SIG-M5 treated with dmso at 0.1 percent for 504 hours (cell line): ENCODE results near the gene TMEM123.
A peak's percentile ranks its signal among the peaks of the same experiment; 100 is the strongest.

Source experiments
- DNase-seq: peaks from one replicate; lab custom pipeline; 2025; ENCODE audit not compliant: unreplicated experiment; lab: John Stamatoyannopoulos, UW

TMEM123 gene

DNA sequence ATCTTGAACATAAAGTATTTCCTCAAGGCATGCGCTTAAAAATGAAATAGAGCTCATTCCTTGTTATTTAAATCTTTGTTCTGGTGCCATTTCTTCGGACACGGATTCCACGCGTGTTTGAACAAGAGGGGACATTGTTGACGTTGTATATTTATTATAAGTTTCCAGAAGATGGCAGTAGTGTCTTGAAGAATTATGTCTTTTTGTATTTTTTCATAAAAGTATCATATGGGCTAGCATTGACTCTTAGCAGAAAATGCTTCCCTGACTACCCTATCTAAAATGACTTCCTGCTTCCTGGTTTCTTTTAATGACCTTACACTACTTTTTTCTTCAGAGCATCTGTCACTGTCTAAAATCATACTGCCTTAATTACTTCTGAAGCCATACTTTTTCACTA lies 85.2 kb downstream of the TMEM123 start:
- peak; percentile 19 for DNase-seq

DNA sequence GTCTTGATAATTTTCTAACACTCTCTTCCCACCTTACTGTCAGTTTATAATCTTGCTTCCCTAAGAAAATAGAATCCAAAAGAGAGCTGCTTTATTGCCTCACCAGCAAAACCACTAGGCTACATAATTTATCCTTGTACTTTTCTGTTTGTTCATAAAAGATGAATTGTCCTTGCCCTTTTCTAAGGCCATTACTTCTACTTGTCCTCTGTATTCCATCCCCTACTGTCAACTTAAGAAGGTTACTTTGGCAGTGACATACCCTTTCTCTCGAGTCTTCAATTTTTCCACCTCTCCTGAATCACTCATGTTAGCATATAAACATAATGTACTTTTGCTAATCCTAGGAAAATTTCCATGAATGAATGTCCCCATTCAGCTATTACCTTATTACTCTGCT lies 87.6 kb downstream of the TMEM123 start:
- DNase-seq = no peak

DNA sequence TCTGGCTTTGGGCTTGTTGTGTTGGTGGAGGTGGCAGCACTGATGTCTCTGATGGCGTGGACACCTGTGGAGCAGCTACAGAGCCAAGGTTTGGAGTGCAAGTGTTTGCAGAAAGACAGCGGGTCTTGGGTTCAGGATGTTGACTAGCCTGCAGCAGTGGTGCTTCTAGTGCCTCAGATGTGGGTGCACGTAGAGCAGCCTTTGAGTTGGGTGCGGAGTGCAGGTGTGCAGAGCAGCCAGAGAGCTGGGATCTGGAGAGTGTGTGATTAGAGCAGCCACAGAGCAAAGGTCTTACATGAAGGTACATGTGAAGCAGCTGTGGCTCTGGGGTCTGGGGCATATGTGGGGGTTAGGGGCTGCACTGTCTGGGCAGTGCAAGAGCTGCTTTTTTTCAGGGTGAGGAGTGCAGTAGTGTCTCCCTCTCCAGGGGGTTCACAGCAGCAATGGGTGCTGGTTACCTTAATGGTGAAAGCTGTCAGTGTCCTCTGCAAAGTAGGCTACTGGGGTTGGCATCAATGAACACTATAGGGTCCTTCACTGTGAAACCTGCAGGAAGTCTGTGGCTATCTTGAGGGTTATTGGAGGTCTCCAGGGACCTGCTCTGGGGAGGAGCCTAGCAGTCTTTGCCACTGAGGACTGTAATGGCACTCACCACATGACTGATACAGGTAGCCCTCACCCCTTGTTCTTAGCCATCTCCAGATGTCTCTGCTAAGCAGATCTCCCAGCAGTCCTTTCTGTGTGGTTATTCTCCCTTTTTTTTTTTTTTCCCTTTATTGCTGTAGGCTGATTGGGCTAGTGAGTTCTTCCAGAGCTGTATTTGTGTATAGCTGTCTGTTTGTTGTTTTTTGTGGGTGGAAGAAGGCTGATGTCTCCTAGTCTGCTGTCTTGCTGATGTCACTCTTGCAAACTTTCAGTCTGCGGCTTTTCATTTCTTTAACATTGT lies 91.2 kb downstream of the TMEM123 start:
- DNase-seq = no peak

DNA sequence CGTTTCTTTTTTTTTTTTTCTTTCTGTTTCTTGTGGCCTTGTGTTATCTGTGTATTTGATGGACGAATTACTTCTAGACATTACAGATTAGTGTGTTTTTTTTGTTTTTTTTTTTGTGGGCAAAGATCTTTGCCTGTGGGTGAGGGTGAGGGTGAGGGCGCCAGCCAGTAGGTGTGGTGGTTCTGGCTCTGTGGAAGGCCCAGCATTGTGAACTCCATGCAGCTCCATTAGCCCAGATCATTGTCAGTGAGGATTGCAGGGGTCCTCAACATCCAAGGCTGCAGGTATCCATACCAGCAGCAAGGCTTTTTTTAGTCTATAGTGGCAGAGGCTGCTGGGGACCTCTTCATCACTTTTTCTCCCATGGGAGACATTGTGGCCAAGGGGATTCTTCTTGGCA lies 91.9 kb downstream of the TMEM123 start:
- no peak for DNase-seq

DNA sequence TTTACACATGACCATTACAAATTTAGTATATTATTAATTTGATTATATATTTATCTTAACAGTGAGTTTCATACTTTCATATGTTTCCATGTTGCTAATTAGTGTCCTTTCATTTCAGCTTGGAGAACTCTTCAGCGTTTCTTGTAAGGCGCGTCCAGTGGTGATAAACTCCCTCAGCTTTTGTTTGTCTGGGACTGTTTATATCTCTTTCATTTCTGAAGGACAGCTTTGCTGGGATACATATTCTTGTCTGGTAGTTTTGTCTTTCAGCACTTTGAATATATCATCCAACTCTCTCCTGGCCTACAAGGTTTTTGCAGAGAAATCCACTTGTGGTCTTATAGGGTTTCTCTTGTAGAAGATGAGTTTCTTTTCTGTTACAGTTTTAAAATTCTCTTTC lies 93.2 kb downstream of the TMEM123 start:
- DNase-seq = no peak

- DNase-seq = no peak
These were observed 95.4 kb downstream of the TMEM123 start for GRCh38 chr11:102357116-102357515.

DNA sequence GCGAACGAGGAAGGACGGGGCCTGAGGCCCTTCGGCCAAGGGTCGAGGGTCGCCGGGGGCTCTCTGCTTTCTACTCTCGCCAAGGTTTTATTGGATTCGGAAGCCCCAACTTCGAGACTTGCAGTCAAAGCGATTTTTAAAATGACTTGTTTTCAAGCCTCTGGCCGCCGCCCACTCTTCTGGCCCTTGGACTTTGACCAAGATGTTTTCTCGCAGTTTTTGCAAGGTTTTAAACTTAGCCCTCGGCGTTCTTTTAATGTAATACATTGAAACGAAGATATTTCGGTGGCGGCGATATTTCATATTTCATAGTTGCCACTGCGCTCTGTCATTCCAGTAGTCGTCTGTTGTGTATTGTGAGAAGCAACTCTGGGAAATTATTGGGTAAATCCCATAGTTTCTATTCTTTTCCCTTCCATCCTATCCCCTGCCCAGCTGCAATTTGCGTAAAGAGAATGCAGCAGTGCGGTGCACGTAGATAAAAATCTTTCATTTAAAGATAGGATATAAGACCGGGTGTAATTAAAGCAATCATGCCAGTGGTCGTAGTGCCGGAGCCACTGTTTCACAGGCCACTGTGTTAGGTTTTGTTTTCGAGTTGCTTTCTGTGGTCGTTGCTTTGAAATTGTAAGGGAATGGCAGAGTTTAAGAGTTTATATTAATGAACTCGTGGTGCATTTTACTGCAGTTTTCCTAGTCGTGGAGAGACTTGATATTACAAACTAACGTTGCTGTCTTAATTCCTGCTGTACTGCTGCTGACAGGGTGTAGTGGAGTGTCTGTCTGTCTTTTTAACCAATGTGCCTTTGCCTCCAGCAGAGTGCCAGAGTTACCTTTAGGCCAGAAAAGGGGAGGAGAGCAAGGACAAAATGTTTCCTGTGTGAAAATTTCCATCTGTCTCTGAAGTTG lies 104.8 kb downstream of the TMEM123 start:
- DNase-seq = peak; percentile 41

DNA sequence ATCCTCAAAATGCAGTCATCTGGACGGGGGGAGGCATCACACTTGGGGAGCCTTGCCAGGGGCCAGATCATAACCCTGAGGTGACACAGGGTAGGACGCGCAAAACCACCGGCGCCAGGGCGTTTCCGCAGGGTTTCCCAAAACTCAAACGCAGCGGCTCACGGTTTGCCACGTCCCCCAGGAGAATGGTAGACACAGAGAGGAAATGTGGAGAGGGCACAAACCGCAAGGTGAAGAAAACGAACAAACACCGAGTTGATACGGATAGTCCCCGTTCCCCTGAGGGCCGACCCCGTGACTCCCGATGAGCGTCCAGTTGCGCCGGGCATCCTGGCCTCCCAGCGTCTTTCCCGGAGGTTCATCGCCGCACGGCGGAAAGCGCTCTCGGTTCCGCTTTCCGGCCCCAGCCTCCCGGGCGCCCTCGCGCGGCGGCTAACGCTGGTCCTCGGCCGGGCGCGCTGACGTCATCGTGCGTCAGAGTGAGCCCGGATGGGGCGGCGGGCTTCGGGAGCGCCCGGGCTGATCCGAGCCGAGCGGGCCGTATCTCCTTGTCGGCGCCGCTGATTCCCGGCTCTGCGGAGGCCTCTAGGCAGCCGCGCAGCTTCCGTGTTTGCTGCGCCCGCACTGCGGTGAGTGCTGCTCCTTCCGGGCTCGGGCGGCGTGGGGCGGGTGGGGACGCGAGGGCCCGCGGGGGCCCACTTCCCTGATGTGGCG lies 105.7 kb downstream of the TMEM123 start, which contains the start of gene BIRC2:
BIRC2 (plus strand) TSS at position 467 of the 714 bp plus-strand sequence. CDS start 2,641 bp downstream, outside the sequence.
- DNase-seq = peak; percentile 81

DNA sequence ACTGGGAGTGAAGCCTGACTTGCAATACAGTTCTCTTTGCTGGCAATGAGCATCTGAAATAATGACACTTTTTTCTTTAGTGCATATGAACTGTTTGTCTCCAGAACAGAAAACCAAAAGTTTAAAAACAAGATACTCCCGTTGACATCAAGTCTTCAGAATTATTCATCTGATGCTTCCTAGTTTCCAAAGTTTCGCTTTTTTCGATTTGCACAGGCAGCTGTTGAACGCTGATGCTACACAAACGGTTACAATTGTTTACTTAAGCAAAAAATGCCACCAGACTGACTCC lies 106.2 kb downstream of the TMEM123 start:
- no peak for DNase-seq
